GM18873 (cell line): Measurements from ENCODE around the gene TRIM17.

Source experiments
- ATAC-seq: cut with Tn5 transposase; IDR thresholded peaks from one replicate; pipeline ENCODE4 v1.9.1; 2021; ENCODE audit warnings: mild to moderate bottlenecking, moderate library complexity, moderate number of reproducible peaks; ENCODE audit not compliant: unreplicated experiment, low FRiP score

Gene TRIM17

DNA sequence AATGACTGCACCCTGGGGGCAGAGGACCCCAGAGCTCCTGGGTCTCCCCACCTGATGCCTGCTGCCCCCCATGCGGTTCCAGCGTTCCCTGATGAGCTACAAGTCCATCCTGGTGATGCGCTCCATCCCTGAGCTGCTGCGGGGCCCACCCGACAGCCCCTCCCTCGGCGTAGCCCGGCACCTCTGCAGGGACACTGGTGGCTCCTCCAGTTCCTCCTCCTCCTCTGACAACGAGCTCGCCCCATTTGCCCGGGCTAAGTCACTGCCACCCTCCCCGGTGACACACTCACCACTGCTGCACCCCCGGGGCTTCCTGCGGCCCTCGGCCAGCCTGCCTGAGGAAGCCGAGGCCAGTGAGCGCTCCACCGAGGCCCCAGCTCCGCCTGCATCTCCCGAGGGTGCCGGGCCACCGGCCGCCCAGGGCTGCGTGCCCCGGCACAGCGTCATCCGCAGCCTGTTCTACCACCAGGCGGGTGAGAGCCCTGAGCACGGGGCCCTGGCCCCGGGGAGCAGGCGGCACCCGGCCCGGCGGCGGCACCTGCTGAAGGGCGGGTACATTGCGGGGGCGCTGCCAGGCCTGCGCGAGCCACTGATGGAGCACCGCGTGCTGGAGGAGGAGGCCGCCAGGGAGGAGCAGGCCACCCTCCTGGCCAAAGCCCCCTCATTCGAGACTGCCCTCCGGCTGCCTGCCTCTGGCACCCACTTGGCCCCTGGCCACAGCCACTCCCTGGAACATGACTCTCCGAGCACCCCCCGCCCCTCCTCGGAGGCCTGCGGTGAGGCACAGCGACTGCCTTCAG is 45.5 kb downstream of the TRIM17 start:
- ATAC-seq: no peak

DNA sequence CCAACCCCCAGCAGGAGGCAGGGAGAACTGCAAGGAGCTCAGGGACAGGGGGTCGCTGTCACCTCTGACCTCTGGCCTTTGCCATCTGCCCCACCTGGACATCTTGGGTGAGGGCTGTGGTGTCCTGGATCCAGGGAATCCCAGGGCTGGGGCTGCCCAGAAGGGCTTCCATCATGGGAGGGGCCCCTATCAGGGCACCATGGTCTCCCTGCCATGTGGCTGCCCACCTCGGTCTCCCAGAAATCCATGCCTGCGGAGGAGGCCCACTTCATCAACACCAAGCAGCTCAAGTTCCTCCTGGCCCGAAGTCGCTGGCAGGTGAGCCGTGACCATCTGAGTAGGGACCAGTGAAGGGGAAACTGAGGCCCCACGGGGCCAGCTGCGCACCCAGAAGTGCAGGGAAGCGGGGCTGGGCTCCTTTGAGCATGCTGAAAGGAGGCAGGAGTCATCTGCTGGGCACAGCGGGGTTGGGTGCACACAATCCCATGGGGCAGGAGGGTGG is 46.2 kb downstream of the TRIM17 start:
- no peak for ATAC-seq

DNA sequence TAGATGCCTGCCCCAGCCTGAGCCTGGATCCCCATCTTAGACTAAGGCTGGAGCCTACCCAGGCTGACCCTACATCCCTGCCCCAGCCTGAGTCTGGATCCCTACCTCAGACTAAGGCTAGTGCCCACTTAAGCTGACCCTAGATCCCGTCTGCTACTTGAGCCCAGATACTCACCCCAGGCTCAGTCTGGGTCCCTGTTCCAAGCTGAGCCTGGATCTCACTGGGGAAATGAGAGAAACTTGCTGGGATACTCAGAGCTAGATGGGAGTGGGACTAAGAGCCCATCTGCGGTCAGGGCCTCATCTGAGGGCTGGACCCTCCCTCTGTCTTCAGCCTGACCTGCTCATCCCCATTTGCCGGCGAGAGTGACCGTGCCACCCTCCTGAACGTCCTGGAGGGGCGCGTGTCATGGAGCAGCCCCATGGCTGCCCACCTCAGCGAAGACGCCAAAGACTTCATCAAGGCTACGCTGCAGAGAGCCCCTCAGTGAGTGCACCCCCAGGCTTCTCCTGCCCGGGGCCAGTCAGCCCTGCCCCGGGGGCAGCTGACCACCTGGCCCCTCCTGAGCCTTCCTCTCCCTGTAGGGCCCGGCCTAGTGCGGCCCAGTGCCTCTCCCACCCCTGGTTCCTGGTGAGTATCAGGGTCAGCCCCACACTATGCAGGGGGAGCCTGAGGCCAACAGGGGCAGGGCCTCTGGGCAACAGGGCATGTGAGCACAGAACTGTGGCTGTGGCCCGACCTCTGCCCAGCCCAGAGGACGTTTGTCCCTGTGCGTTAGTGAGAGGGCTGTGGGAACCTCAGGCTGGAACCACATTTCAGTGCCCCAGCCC is 46.8 kb downstream of the TRIM17 start:
- ATAC-seq: no peak

DNA sequence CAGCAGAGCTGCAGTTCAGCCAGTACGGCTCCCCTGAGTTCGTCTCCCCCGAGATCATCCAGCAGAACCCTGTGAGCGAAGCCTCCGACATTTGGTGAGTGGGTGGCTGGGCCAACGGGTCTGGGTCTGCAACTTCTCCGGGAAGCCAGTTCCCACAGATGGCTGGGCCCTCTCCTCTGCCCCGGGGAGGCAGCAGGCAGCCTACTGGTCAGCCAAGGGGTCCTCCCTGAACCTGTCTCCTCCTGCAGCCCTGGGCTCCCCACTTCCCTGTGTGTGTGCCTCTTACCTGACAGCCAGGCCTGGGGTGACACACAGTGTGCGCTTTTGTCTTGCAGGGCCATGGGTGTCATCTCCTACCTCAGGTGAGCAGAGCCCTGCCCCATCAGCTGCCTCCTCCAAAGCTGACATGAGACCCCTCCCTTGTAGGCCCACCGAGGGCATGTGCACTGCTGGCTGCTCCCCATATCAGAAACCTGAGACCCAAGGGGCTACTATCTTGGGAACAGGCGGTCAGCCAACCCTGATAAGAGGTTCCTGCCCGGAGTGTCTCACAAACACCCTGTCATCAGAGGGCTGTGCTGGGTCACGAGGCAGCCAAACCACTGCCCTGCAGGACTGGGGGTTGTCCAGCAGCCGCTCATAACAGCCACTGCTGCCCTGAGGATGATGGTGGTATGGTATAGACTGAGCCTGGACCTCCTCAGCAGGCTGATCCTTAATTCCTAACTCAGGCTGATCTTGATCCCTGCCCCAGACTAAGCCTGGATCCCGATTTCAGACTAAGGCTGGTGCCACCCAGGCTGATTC is 47.7 kb downstream of the TRIM17 start:
- ATAC-seq: no peak

DNA sequence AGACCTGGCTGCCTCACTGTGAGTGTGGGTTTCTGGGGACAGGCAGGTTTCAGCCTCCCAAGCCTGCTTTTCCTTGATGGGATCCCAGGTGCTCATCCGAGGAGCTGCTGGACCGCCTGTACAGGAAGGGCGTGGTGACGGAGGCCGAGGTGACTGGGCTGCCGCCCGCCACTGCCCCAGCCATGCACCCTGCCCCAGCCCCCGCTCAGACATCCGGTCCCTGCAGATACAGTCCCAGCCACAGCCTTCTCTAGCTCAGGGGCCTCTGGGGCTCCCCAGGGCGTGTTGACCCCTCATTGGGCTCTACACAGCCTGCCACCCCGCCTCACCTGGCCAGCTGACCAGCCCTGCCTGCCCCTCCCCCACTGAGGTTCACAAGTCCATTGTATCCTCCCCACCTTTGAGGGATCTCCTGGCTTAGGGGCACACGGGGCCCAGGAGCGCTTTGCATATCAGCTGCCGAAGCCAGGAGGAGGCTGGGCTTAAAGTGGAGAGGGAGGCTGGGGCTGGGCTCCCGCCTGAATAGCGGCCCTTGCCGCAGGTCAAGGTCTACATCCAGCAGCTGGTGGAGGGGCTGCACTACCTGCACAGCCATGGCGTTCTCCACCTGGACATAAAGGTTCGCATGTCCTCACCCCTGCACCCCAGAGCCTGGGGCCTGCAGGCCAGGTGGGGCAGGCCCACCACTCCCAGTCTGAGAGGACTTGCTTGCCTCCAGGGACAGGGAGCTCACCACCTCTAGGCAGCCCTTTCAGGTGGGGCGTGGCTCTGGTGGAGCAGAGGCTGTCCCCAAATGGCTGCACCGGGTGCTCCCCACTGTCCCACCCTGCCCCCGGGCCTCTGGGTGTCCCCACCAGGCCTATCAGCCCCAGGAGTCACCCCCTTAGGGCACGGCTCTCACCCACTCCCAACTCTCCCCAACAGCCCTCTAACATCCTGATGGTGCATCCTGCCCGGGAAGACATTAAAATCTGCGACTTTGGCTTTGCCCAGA is 48.6 kb downstream of the TRIM17 start:
- no peak for ATAC-seq

DNA sequence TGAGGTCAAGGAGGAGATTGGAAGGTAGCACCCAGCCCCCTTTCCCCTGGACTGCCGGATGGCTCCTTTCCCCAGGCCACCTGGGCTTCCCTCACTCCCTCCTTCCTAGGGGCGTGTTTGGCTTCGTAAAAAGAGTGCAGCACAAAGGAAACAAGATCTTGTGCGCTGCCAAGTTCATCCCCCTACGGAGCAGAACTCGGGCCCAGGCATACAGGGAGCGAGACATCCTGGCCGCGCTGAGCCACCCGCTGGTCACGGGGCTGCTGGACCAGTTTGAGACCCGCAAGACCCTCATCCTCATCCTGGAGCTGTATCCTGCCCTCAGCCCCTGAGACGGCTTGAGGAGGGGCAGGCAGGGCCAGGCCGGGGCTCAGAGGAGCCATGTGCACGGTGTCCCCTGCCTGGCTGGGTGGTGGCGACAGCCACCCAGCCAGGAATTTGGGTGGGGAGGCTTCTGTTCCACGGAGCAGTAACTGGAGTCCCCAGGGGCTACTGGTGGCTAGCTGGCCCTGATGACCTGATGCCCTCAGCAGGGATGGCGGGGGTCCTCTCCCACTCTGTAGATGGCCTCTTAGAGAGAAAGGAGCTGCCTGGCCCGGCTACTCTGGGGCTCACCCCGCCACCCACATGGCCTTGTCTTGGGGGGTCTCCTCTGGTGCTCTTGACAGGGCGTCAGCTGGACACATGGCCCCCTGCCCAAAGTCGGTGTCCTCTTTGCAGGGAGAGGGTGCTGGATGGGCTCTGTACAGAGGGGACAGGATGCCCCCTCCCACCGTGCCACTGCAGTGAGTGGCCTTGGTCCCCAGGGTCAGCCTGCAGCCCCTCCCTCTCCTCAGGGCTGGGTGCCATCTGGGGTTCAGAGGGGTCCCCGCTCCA is 49.6 kb downstream of the TRIM17 start:
- ATAC-seq: no peak

DNA sequence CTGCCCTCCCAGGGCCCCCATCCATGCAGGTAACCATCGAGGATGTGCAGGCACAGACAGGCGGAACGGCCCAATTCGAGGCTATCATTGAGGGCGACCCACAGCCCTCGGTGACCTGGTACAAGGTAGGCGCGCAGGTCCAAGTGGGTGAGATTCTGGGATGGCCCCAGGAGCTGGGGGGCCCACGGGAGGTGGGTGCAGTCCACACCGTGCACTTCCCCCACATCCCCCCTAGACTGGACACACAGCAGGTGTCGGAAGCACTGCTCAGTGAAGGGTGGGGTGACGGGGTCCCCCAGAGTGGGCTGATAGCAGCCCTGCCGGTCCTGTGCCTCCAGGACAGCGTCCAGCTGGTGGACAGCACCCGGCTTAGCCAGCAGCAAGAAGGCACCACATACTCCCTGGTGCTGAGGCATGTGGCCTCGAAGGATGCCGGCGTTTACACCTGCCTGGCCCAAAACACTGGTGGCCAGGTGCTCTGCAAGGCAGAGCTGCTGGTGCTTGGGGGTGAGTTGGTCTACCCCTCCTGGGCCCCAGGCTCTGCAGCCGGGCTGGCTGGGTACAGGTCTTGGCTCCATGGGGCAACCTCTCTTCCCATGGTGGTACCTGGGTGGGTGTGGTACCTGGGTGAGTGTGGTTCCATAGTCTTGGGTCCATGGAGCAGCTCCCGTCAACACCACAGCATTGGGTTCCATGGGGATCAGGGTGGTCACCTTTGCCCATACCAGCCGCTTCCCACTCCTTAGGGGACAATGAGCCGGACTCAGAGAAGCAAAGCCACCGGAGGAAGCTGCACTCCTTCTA is 50.4 kb downstream of the TRIM17 start:
- ATAC-seq: no peak

DNA sequence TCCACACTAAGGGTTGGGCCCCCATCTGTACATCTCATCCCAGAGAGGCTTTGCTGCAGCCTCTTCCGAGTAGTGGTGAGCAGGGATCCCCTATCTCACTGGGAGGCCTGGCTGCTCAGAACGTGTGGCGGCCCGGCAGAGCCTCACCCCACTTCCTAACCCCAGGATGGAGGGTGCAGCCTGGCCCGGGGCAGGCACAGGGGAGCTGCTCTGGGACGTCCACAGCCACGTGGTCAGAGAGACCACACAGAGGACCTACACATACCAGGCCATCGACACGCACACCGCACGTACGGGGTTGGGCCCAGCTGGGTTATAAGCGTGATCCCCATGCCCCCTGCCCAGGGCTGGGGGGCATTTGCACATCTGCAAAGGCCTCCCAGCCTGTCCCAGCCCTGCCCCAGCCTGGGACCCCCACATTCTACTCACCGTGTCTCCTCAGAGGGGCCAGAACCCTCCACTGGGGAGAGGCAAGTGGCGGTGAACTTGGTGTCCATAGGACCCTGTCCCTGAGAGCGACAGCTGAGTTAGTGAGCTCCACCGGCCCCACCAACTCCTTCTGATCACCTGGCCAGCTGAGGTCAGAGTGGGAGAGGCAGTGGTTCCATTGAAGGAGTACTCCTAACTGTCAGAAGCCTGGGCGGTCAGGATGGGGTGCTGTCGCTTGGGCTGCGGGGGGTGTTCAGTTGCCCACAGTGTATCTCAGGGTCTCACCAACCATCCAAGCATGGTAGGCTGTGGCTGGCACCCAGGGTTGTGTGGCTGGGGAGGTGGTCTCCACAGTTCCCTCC is 51.2 kb downstream of the TRIM17 start:
- ATAC-seq: no peak

DNA sequence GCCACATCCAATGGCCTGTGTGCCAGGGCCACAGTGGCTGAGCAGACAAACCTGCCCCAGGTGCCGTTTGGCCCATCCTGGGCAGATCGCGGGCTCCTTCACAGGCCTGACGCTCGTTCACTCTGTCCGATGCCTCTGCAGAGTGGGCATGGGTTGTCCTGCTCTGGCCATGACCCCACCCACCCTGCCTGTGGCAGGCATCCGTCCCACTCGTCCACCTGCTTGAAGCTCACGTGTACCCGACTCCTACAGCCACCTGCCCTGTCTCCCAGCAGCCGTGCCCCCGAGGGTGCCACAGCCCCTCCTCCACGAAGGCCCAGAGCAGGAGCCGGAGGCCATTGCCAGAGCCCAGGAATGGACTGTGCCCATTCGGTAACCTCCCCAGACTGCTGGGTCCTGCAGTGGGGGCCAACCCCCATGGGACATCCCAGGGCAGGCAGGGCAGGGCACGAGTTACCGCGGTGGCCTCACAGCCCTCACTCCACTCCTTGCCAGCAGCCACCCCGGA is 51.9 kb downstream of the TRIM17 start:
- no peak for ATAC-seq

DNA sequence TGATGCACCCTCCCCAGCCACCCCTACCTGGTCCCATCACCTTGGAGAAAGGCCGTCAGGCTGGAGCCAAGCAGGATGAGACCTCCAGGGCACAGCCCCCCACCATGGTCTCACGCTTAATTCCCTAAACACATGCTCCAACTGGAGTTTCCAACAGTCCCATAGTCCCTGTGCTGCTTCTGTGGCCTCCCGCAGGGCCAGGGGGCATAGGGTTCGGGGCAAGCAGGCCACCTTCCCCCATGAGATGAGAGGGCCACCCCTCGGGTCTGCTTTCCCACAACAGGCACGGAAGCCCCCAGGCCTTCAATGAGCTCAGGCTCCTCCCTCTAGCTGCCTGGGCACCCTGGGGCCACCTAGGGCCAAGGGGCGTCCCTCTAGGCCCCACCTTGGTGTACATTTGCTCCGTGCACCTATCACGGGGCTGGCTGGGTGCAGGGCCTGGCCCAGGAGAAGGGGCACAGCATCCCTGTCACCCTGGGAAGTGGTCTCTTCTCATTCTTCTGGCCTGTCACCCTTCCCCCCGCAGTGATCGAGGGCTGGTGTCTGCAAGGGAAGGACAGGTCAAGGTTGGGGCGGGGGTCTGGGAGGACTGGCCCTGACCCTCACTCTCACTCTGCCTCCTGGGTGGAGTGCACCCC is 52.5 kb downstream of the TRIM17 start:
- no peak for ATAC-seq

DNA sequence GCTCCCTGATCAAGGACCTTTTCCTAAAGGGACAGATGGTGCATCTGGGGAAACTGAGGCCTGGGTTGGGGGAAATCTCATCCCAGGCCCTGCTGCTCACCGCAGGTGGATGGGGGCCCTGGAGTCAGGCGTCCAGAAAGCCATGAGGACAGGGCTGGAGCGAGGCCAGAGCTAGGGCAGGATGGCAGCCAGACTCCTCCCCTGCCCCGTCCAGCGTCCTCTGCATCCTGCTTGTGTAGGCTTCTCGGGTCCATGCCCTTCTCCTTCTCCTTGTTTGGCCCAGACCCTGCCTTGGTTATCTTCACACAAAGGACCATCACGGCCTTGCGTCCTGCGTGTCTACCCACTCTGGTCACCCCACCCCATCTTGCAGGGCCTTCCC is 53.0 kb downstream of the TRIM17 start:
- no peak for ATAC-seq

DNA sequence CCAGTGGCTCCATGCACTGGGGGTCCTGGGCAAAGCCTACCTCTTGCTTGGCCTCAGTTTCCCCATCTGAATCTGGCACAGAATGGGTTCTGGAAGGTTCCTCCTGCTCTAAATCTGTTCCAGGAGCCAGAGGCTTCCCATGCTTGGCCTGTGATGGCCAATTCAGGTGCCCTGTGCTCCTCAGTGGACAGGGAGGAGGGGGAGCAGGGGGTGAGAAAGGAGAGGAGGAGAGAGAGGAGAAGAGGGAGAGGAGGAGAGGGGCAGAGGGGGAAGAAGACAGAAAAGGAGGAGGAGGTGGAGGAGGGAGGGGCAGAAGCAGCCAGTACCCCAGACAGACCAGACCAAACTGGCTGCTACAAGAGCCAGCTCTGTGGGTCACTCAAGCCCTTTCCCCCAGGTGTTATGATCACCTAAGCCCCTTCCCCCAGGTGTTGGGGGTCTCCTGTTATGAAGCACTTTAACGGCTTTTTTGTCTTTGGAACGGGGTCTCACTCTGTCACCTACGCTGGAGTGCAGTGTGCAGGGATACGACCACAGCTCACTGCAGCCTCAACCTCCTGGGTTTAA is 53.7 kb downstream of the TRIM17 start:
- no peak for ATAC-seq

DNA sequence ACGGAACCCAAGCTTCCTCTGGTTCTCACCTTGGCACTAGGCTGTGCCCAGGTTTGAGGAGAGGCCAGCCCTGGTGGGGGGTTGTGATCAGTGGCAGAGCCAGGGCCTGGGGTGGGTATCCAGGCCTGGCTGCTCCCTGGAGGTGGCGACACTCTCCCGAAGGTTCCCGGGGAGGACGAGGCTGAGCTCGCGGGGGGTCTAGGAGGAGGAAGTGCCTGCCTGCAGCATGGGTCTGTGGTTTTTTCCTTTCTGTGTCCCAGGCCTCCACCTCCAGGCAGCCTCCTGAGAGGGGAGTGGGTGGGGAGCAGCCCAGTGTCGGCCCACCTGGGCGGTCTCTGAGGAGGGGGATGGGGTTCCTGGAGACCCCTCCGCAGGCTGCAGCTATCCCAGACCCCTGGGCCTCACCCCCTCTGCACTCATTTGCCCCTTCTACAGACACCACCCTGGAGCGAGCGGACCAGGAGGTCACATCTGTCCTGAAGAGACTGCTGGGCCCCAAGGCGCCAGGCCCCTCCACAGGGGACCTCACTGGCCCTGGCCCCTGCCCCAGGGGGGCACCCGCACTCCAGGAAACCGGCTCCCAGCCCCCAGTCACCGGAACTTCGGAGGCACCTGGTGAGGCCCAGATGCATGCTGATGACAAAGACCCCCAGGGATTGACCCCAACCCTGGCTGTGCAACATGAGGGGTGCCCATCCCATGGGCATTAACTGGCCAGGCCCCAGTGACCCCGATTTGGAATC is 54.3 kb downstream of the TRIM17 start:
- ATAC-seq: no peak

DNA sequence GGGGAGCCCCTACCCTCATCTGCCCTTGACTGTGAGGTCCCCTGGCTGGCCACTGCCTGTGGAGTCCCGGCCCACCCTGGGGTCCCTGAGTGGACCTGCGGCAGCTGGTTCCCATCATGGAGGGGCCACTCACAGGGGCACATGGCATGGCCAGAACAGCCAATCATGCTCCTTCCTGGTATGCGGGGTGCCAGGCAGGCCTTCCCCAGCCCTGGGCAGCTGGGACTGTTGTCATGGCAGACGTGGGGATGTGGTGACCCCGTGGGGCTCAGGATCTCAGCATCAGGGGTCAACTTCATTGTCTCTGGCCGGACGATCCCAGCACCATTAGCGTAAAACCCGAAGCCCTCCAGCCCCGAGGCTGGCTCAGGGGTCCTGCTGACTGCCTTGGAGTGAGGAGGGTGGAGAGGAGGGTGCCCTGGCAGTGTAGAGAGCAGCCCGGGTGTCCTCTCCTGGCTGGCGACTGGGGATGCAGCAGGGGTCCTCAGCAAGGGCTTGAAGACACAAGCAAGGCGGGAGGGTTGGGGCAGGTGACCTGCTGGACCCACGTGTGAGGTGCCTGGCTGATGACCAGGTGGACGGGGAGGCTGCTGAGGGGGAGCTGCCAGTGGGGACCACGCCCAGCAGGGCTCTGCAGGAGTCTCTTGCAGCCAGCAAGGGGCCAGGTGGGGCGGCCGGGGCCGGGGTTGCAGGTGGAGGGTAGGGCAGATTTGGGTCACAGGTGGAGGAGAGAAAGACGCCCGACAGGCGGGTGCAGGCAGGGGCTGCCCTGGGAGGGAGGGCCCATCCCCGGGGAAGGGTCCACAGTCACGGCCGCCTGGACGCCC is 55.1 kb downstream of the TRIM17 start:
- ATAC-seq: no peak
